ENCODE measurements around the gene CMIP. TPM values are rescaled to one million over a fixed set of nuclear protein-coding genes. Genes with fewer than 3 reads are reported as not detected.

Gene CMIP
- total and polyA plus RNA-seq, 10 of the 15 experiments (the other 5 are each of a cell fraction or from before 2014, with no cell fraction given), result 1.2 to 43.2 (median 4.4) TPM

DNA sequence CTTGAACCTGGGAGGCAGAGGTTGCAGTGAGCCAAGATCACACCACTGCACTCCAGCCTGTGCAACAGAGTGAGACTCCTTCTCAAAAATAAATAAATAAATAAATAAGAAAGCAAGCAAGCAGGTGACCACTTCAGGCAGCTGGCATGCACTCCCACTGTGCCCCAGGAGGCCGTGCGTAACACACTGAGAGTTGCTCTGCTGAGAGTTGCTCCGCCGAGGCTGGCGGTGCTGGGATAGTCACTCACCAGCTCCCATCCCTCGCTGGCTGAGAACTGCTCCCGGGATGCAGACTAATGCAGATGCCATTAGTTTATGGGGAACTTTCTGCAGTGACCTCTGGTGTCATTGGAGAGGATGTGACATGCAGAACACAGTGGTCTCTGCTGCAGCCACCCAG lies 228.8 kb downstream of the CMIP start:
- RAD21 ChIA-PET (ENCODE audit: unreplicated experiment), result no interaction called here
- in situ Hi-C loops (cut with MboI), result no loop called here

More for the DNA sequence above, 228.8 kb downstream of the CMIP start:
- Histone ChIP-seq H4K20me1 (ENCODE audit: control insufficient read depth, insufficient read depth) (no peaks in the 10 kb centered on the region), H3K4me2 (ENCODE audit: control insufficient read depth, insufficient read depth) (no peak overlapping the region), H3K27ac (ENCODE audit: control insufficient read depth, insufficient read depth) (no peak overlapping the region), H3K9ac (ENCODE audit: control insufficient read depth, insufficient read depth, low read length) (no peak overlapping the region), H3K36me3 (ENCODE audit: control insufficient read depth in 2 of 2, insufficient read depth in 2 of 2, low read length in 1 of 2) (peaks cover 1 to 3% of the 10 kb centered on the region in 2 experiments; a peak in 2 of 4 replicates), H3K79me2 (ENCODE audit: control insufficient read depth, insufficient read depth, low read length) (no peaks in the 10 kb centered on the region), H3K9me3 (replicated peaks; ENCODE audit: control insufficient read depth, insufficient read depth, low read length) (no peaks in the 10 kb centered on the region), H3K4me3 (no peak overlapping the region), H3K27me3 (replicated peaks in 1 of 2; ENCODE audit: control insufficient read depth in 2 of 2, insufficient read depth in 2 of 2, low read length in 1 of 2) (no peaks in the 10 kb centered on the region), H2AFZ (ENCODE audit: control insufficient read depth, low read depth, low read length) (no peak overlapping the region), H3K4me1 (ENCODE audit: control insufficient read depth, insufficient read depth, low read length) (no peaks in the 10 kb centered on the region)
- POLR2A ChIA-PET, result no interaction called here
- DNase-seq (ENCODE audit: low read depth, low spot score) (no peak), FAIRE-seq (no peak), ATAC-seq (no peak)
- CTCF ChIA-PET, result interaction anchor here (0.6 kb wide), 1 partner anchor 49 kb away, joined by 3 read pairs; no protein-coding TSS in a partner anchor
- intact Hi-C loops (cut with micrococcal nuclease; ENCODE audit: unreplicated experiment), result no loop called here
- BruUV-seq (replicated peaks), result no TSS peak
- SMC1A ChIA-PET (ENCODE audit: uncharacterized antibody, unreplicated experiment), result no interaction called here
- TF ChIP-seq FOS (IDR thresholded peaks at IDR 0.05; ENCODE audit: borderline replicate concordance, extremely low read depth, insufficient read length) (no peak), SRF (IDR thresholded peaks at IDR 0.05; ENCODE audit: low read depth in 2 of 2, low read length in 2 of 2) (no peak), SREBF2 (IDR thresholded peaks at IDR 0.05; ENCODE audit: low read length) (no peak), TCF12 (IDR thresholded peaks at IDR 0.05; ENCODE audit: low read depth, low read length) (no peak), SPI1 (IDR thresholded peaks at IDR 0.05; ENCODE audit: borderline replicate concordance, insufficient read depth, low read depth, low read length) (no peak), POLR2A (IDR thresholded peaks at IDR 0.05; ENCODE audit: low read depth, low read length) (no peak), FOXK2 (IDR thresholded peaks at IDR 0.05) (no peak), SREBF1 (IDR thresholded peaks at IDR 0.05; ENCODE audit: low read length) (no peak), YBX1 (IDR thresholded peaks at IDR 0.05) (no peak), ZNF384 (IDR thresholded peaks at IDR 0.05; ENCODE audit: borderline replicate concordance, low read depth, low read length) (no peak), SMAD1 (IDR thresholded peaks at IDR 0.05; ENCODE audit: low read depth, partially characterized antibody) (no peak), KLF5 (IDR thresholded peaks at IDR 0.05; ENCODE audit: partially characterized antibody) (no peak), SIN3A (IDR thresholded peaks at IDR 0.05; ENCODE audit: low read depth, low read length) (no peak)
- TF ChIP-seq, protein P1, sequence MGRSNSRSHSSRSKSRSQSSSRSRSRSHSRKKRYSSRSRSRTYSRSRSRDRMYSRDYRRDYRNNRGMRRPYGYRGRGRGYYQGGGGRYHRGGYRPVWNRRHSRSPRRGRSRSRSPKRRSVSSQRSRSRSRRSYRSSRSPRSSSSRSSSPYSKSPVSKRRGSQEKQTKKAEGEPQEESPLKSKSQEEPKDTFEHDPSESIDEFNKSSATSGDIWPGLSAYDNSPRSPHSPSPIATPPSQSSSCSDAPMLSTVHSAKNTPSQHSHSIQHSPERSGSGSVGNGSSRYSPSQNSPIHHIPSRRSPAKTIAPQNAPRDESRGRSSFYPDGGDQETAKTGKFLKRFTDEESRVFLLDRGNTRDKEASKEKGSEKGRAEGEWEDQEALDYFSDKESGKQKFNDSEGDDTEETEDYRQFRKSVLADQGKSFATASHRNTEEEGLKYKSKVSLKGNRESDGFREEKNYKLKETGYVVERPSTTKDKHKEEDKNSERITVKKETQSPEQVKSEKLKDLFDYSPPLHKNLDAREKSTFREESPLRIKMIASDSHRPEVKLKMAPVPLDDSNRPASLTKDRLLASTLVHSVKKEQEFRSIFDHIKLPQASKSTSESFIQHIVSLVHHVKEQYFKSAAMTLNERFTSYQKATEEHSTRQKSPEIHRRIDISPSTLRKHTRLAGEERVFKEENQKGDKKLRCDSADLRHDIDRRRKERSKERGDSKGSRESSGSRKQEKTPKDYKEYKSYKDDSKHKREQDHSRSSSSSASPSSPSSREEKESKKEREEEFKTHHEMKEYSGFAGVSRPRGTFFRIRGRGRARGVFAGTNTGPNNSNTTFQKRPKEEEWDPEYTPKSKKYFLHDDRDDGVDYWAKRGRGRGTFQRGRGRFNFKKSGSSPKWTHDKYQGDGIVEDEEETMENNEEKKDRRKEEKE (IDR thresholded peaks at IDR 0.05), result no peak
- TF ChIP-seq, protein P2, sequence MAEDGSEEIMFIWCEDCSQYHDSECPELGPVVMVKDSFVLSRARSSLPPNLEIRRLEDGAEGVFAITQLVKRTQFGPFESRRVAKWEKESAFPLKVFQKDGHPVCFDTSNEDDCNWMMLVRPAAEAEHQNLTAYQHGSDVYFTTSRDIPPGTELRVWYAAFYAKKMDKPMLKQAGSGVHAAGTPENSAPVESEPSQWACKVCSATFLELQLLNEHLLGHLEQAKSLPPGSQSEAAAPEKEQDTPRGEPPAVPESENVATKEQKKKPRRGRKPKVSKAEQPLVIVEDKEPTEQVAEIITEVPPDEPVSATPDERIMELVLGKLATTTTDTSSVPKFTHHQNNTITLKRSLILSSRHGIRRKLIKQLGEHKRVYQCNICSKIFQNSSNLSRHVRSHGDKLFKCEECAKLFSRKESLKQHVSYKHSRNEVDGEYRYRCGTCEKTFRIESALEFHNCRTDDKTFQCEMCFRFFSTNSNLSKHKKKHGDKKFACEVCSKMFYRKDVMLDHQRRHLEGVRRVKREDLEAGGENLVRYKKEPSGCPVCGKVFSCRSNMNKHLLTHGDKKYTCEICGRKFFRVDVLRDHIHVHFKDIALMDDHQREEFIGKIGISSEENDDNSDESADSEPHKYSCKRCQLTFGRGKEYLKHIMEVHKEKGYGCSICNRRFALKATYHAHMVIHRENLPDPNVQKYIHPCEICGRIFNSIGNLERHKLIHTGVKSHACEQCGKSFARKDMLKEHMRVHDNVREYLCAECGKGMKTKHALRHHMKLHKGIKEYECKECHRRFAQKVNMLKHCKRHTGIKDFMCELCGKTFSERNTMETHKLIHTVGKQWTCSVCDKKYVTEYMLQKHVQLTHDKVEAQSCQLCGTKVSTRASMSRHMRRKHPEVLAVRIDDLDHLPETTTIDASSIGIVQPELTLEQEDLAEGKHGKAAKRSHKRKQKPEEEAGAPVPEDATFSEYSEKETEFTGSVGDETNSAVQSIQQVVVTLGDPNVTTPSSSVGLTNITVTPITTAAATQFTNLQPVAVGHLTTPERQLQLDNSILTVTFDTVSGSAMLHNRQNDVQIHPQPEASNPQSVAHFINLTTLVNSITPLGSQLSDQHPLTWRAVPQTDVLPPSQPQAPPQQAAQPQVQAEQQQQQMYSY (CRISPR knock-in tag; IDR thresholded peaks at IDR 0.05), result no peak
- TF ChIP-seq, protein P3, sequence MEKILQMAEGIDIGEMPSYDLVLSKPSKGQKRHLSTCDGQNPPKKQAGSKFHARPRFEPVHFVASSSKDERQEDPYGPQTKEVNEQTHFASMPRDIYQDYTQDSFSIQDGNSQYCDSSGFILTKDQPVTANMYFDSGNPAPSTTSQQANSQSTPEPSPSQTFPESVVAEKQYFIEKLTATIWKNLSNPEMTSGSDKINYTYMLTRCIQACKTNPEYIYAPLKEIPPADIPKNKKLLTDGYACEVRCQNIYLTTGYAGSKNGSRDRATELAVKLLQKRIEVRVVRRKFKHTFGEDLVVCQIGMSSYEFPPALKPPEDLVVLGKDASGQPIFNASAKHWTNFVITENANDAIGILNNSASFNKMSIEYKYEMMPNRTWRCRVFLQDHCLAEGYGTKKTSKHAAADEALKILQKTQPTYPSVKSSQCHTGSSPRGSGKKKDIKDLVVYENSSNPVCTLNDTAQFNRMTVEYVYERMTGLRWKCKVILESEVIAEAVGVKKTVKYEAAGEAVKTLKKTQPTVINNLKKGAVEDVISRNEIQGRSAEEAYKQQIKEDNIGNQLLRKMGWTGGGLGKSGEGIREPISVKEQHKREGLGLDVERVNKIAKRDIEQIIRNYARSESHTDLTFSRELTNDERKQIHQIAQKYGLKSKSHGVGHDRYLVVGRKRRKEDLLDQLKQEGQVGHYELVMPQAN (conservative IDR thresholded peaks at IDR 0.05), result no peak
- 97% methylated on average over 7 of the region's 7 CpGs for WGBS (ENCODE audit: insufficient coverage, insufficient replicate concordance, low lambda C conversion rate, missing lambda C conversion rate)

Measured in GM12878 (cell line).